HG02981 (cell line): Measurements from ENCODE around the gene GSTA1.
"Not testable (repeated sequence)": the region's sequence is repeated elsewhere in the genome, so short reads cannot be mapped to it uniquely, and the experiment has no call there.

Experiments used
- ATAC-seq: cut with Tn5 transposase; IDR thresholded peaks from one replicate; pipeline ENCODE4 v1.9.1; 2021; ENCODE audit warnings: mild to moderate bottlenecking, moderate library complexity; ENCODE audit not compliant: unreplicated experiment

Gene GSTA1

GRCh38 chr6:52809777-52810176, 6.2 kb upstream of the GSTA1 start:
- ATAC-seq, result not testable (repeated sequence)

- no peak for ATAC-seq
These were observed 5.0 kb upstream of the GSTA1 start for GRCh38 chr6:52808660-52809059.

GRCh38 chr6:52802806-52803205, 810 bp downstream of the GSTA1 start:
- ATAC-seq, result no peak

- no peak for ATAC-seq
These were observed 2.3 kb downstream of the GSTA1 start for GRCh38 chr6:52801188-52801841.

GRCh38 chr6:52799272-52799671, 4.3 kb downstream of the GSTA1 start:
- ATAC-seq, result not testable (repeated sequence)

- ATAC-seq, result not testable (repeated sequence)
These were observed 9.2 kb downstream of the GSTA1 start for GRCh38 chr6:52794366-52794765.

GRCh38 chr6:52790861-52791260, 12.8 kb downstream of the GSTA1 start:
- no peak for ATAC-seq

- not testable (repeated sequence) for ATAC-seq
These were observed 14.0 kb downstream of the GSTA1 start for GRCh38 chr6:52789658-52790057.

- no peak for ATAC-seq
These were observed 15.1 kb downstream of the GSTA1 start for GRCh38 chr6:52788478-52788877.

- no peak for ATAC-seq
These were observed 15.7 kb downstream of the GSTA1 start for GRCh38 chr6:52787917-52788316.

GRCh38 chr6:52786249-52786956, 17.2 kb downstream of the GSTA1 start:
- no peak for ATAC-seq

- ATAC-seq, result not testable (repeated sequence)
These were observed 20.8 kb downstream of the GSTA1 start for GRCh38 chr6:52782696-52783274.

- ATAC-seq, result not testable (repeated sequence)
These were observed 21.4 kb downstream of the GSTA1 start for GRCh38 chr6:52782209-52782608.

GRCh38 chr6:52779237-52779636, 24.4 kb downstream of the GSTA1 start:
- ATAC-seq, result no peak

GRCh38 chr6:52776711-52777351, 26.8 kb downstream of the GSTA1 start:
- not testable (repeated sequence) for ATAC-seq

- not testable (repeated sequence) for ATAC-seq
These were observed 34.2 kb downstream of the GSTA1 start for GRCh38 chr6:52769399-52769798.

GRCh38 chr6:52767658-52768057, 36.0 kb downstream of the GSTA1 start:
- ATAC-seq, result not testable (repeated sequence)

- not testable (repeated sequence) for ATAC-seq
These were observed 40.2 kb downstream of the GSTA1 start, which contains the start of gene GSTA2 for GRCh38 chr6:52763322-52763916. Gene GSTA2 (minus strand): TSS chr6:52763475. CDS start chr6:52757947, 5,528 bp downstream.

- not testable (repeated sequence) for ATAC-seq
These were observed 41.7 kb downstream of the GSTA1 start for GRCh38 chr6:52761673-52762491.

- no peak for ATAC-seq
These were observed 43.4 kb downstream of the GSTA1 start for GRCh38 chr6:52760105-52760765.
